GM19438 (cell line): Measurements from ENCODE around the gene GALNT9.

Source experiments
- ATAC-seq: cut with Tn5 transposase; IDR thresholded peaks from one replicate; pipeline ENCODE4 v1.9.1; 2021; ENCODE audit warnings: low read depth; ENCODE audit not compliant: unreplicated experiment

The GALNT9 gene

GRCh38 chr12:132328282-132329029 lies 933 bp downstream of the GALNT9 start:
- no peak for ATAC-seq

- ATAC-seq: no peak
These were observed 1.8 kb downstream of the GALNT9 start for GRCh38 chr12:132327336-132328171.

- ATAC-seq: no peak
These were observed 2.7 kb downstream of the GALNT9 start for GRCh38 chr12:132326646-132327045.

GRCh38 chr12:132325733-132326130 lies 3.7 kb downstream of the GALNT9 start:
- ATAC-seq: no peak

- ATAC-seq: no peak
These were observed 4.3 kb downstream of the GALNT9 start for GRCh38 chr12:132324841-132325732.

- ATAC-seq: no peak
These were observed 5.2 kb downstream of the GALNT9 start for GRCh38 chr12:132324173-132324572.

- no peak for ATAC-seq
These were observed 6.0 kb downstream of the GALNT9 start for GRCh38 chr12:132323171-132324010.

GRCh38 chr12:132322206-132323132 lies 6.9 kb downstream of the GALNT9 start:
- ATAC-seq: no peak

GRCh38 chr12:132321321-132322118 lies 7.9 kb downstream of the GALNT9 start:
- no peak for ATAC-seq

GRCh38 chr12:132320767-132321211 lies 8.6 kb downstream of the GALNT9 start:
- no peak for ATAC-seq

- ATAC-seq: no peak
These were observed 9.3 kb downstream of the GALNT9 start for GRCh38 chr12:132319991-132320570.

GRCh38 chr12:132319359-132319950 lies 9.9 kb downstream of the GALNT9 start:
- no peak for ATAC-seq

- no peak for ATAC-seq
These were observed 10.8 kb downstream of the GALNT9 start for GRCh38 chr12:132318618-132319033.

- ATAC-seq: no peak
These were observed 11.3 kb downstream of the GALNT9 start for GRCh38 chr12:132318135-132318534.

- no peak for ATAC-seq
These were observed 12.0 kb downstream of the GALNT9 start for GRCh38 chr12:132317233-132317938.

- ATAC-seq: no peak
These were observed 12.7 kb downstream of the GALNT9 start for GRCh38 chr12:132316497-132317232.
